H1 (cell line): ENCODE results near the gene ZNF555. TPM values are rescaled to one million over a fixed set of nuclear protein-coding genes. Genes with fewer than 3 reads are reported as not detected.

Experiments
- CTCF ChIA-PET: fragments of 300-600 bp; sonication (Branson Sonifier 250); formaldehyde crosslinking; loops from one replicate; lab custom pipeline; 2021; ENCODE audit not compliant: partially characterized antibody; lab: Charles Lee
- POLR2A ChIA-PET: fragments of 300-600 bp; sonication (Branson Sonifier 250); formaldehyde crosslinking; loops from one replicate; lab custom pipeline; 2021; ENCODE audit warnings: inconsistent platforms; ENCODE audit not compliant: partially characterized antibody; lab: Charles Lee
- DNase-seq, 2 experiments: peaks; one replicate each; pipeline versions ENCODE4 v3.0.0 to v3.0.0-alpha.2; 2010 to 2022; ENCODE audit warnings: low spot score in 2 of 2, low read depth in 1 of 2, mixed read lengths in 1 of 2
- FAIRE-seq: peaks from 2 replicates; lab custom pipeline; 2011; peaks lifted over from hg19 to GRCh38; lab: Jason Lieb, UNC
- H2AFZ ChIP-seq: 2 replicates; pipeline ENCODE4 v1.8.1; 2012; ENCODE audit warnings: low read length, inconsistent platforms
- H2AK5ac ChIP-seq: 2 replicates; pipeline ENCODE4 v1.6.1; 2013; ENCODE audit warnings: low read depth, low read length
- H2BK120ac ChIP-seq: replicated peaks from 2 replicates; pipeline ENCODE3; 2013; ENCODE audit warnings: low read depth, low read length, inconsistent platforms
- H2BK12ac ChIP-seq: 2 replicates; pipeline ENCODE4 v1.6.1; 2013; ENCODE audit warnings: low read depth, low read length
- H2BK15ac ChIP-seq: 2 replicates; pipeline ENCODE4 v1.6.1; 2013; ENCODE audit warnings: low read length
- H2BK20ac ChIP-seq: 2 replicates; pipeline ENCODE4 v1.6.1; 2013; ENCODE audit warnings: low read length
- H2BK5ac ChIP-seq: 2 replicates; pipeline ENCODE4 v1.6.1; 2013; ENCODE audit warnings: low read depth, low read length
- H3K14ac ChIP-seq: 2 replicates; pipeline ENCODE4 v1.6.1; 2013; ENCODE audit warnings: inconsistent platforms; ENCODE audit not compliant: insufficient read length
- H3K18ac ChIP-seq: 2 replicates; pipeline ENCODE4 v1.6.1; 2013; ENCODE audit warnings: low read length; ENCODE audit errors: extremely low read depth
- H3K23ac ChIP-seq: 2 replicates; pipeline ENCODE4 v1.6.1; 2013; ENCODE audit warnings: inconsistent platforms; ENCODE audit not compliant: insufficient read length
- H3K23me2 ChIP-seq: 2 replicates; pipeline ENCODE4 v1.6.1; 2013; ENCODE audit warnings: low read depth, low read length
- H3K27ac ChIP-seq: 2 replicates; pipeline ENCODE4 v1.6.1; 2011; ENCODE audit warnings: low read depth, low read length, inconsistent platforms
- H3K27me3 ChIP-seq, 4 experiments: replicated peaks in 1 of 4; 1 replicate in 1 of 4; 2 replicates in 3 of 4; pipeline versions ENCODE4 v1.6.1 to v1.8.1; 2011 to 2013; ENCODE audit warnings: low read length in 3 of 4, mild to moderate bottlenecking in 3 of 4, inconsistent platforms in 2 of 4, mixed read lengths in 2 of 4, moderate library complexity in 1 of 4; ENCODE audit not compliant: control insufficient read depth in 3 of 4, insufficient read depth in 3 of 4; ENCODE audit errors: extremely low read depth in 1 of 4
- H3K36me3 ChIP-seq, 4 experiments: 2 replicates each; pipeline versions ENCODE4 v1.6.1 to v1.8.1; 2011 to 2013; ENCODE audit warnings: mild to moderate bottlenecking in 4 of 4, low read length in 3 of 4, moderate library complexity in 2 of 4, control low read depth in 1 of 4, inconsistent platforms in 1 of 4; ENCODE audit not compliant: insufficient read depth in 4 of 4, control insufficient read depth in 2 of 4
- H3K4ac ChIP-seq: replicated peaks from 2 replicates; pipeline ENCODE3; 2013; ENCODE audit warnings: low read length, low read depth, mixed read lengths, inconsistent platforms; ENCODE audit not compliant: insufficient read length
- H3K4me1 ChIP-seq, 4 experiments: replicated peaks in 1 of 4; 1 replicate in 1 of 4; 2 replicates in 3 of 4; pipeline versions ENCODE4 v1.6.1 to v1.8.1; 2011 to 2013; ENCODE audit warnings: low read length in 3 of 4, inconsistent platforms in 2 of 4, mixed read lengths in 1 of 4; ENCODE audit not compliant: insufficient read depth in 4 of 4, control insufficient read depth in 3 of 4
- H3K4me2 ChIP-seq, 2 experiments: 2 replicates each; pipeline versions ENCODE4 v1.6.1 to v1.8.1; 2011 to 2013; ENCODE audit warnings: low read depth in 2 of 2, low read length in 2 of 2, control low read depth in 1 of 2, inconsistent platforms in 1 of 2, mild to moderate bottlenecking in 1 of 2; ENCODE audit not compliant: insufficient read depth in 1 of 2
- H3K4me3 ChIP-seq, 4 experiments: fragments of 200-600, 300-600 bp in 1 of 4; sonication (generic), shearing (Covaris generic), sonication (Bioruptor Twin) in 1 of 4; 2 replicates each; pipeline versions ENCODE4 v1.5.1 to v1.8.1; 2011 to 2016; ENCODE audit warnings: low read length in 4 of 4, low read depth in 3 of 4, control low read depth in 2 of 4, inconsistent platforms in 2 of 4, mild to moderate bottlenecking in 2 of 4, mixed read lengths in 1 of 4, moderate library complexity in 1 of 4; ENCODE audit not compliant: insufficient read depth in 2 of 4; ENCODE audit errors: extremely low read depth in 1 of 4
- H3K56ac ChIP-seq: replicated peaks from 2 replicates; pipeline ENCODE3; 2013; ENCODE audit warnings: low read depth, mild to moderate bottlenecking, mixed read lengths, low read length, inconsistent platforms; ENCODE audit not compliant: insufficient read length
- H3K79me1 ChIP-seq: 2 replicates; pipeline ENCODE4 v1.6.1; 2013; ENCODE audit warnings: low read depth, low read length, control low read depth
- H3K79me2 ChIP-seq, 2 experiments: 2 replicates each; pipeline versions ENCODE4 v1.6.1 to v1.8.1; 2012 to 2013; ENCODE audit warnings: low read length in 2 of 2, mild to moderate bottlenecking in 2 of 2, inconsistent platforms in 1 of 2; ENCODE audit not compliant: insufficient read depth in 2 of 2, control insufficient read depth in 1 of 2
- H3K9ac ChIP-seq, 4 experiments: replicated peaks in 1 of 4; 1 replicate in 1 of 4; 2 replicates in 3 of 4; pipeline versions ENCODE4 v1.6.1 to v1.8.1; 2011 to 2013; ENCODE audit warnings: low read depth in 3 of 4, low read length in 3 of 4, control low read depth in 2 of 4, mild to moderate bottlenecking in 2 of 4, moderate library complexity in 2 of 4, inconsistent platforms in 1 of 4; ENCODE audit errors: extremely low read depth in 1 of 4
- H3K9me3 ChIP-seq, 2 experiments: 2 replicates each; pipeline versions ENCODE4 v1.6.1 to v1.8.1; 2012 to 2013; ENCODE audit warnings: mild to moderate bottlenecking in 2 of 2, moderate library complexity in 2 of 2, control low read depth in 1 of 2, inconsistent platforms in 1 of 2, low read depth in 1 of 2, low read length in 1 of 2, mixed read lengths in 1 of 2; ENCODE audit not compliant: insufficient read depth in 2 of 2
- H4K20me1 ChIP-seq, 2 experiments: replicated peaks in 1 of 2; 2 replicates each; pipeline versions ENCODE3 to v1.8.1; 2011 to 2013; ENCODE audit warnings: inconsistent platforms in 2 of 2, low read length in 2 of 2, mild to moderate bottlenecking in 1 of 2; ENCODE audit not compliant: insufficient read depth in 2 of 2, control insufficient read depth in 1 of 2
- H4K5ac ChIP-seq: 2 replicates; pipeline ENCODE4 v1.6.1; 2013; ENCODE audit warnings: low read length, low read depth, mixed read lengths, inconsistent platforms; ENCODE audit not compliant: insufficient read length
- H4K8ac ChIP-seq: 2 replicates; pipeline ENCODE4 v1.8.0; 2013; ENCODE audit warnings: mild to moderate bottlenecking, moderate library complexity, low read length, inconsistent platforms; ENCODE audit not compliant: insufficient read depth; ENCODE audit errors: extremely low read depth
- H4K91ac ChIP-seq: replicated peaks from 2 replicates; pipeline ENCODE3; 2013; ENCODE audit warnings: low read length, mixed read lengths, inconsistent platforms; ENCODE audit not compliant: insufficient read length
- PHF8 ChIP-seq: fragments of 200-600 bp; sonication (generic); conservative IDR thresholded peaks from 2 replicates; pipeline ENCODE4 v1.7.1; 2012; ENCODE audit warnings: low read depth, mild to moderate bottlenecking, inconsistent platforms, low read length, moderate library complexity
- POLR2AphosphoS5 ChIP-seq: IDR thresholded peaks from 2 replicates; pipeline ENCODE4 v1.6.1; 2011; ENCODE audit warnings: low read depth, low read length
- RFX5 ChIP-seq: IDR thresholded peaks from 2 replicates; pipeline ENCODE4 v1.6.1; 2011; ENCODE audit warnings: low read depth, low read length, improper control_type of control experiment, borderline replicate concordance
- SAP30 ChIP-seq: fragments of 300-600 bp; sonication (generic); IDR thresholded peaks from 2 replicates; pipeline ENCODE4 v1.7.1; 2012; ENCODE audit warnings: low read length, moderate library complexity, mild to moderate bottlenecking, inconsistent platforms; ENCODE audit not compliant: insufficient read depth, insufficient replicate concordance
- WGBS, 2 experiments: shearing (Covaris generic) in 1 of 2; methylation state at CpG; one replicate each; pipeline versions ENCODE4 v1.1.6 to v1.1.7; 2013 to 2015; ENCODE audit warnings: low lambda C conversion rate in 2 of 2, mixed read lengths in 2 of 2, inconsistent platforms in 1 of 2, low coverage in 1 of 2, missing lambda C conversion rate in 1 of 2; ENCODE audit not compliant: insufficient replicate concordance in 2 of 2, insufficient coverage in 1 of 2, insufficient read length in 1 of 2; ENCODE audit errors: extremely low coverage in 1 of 2, missing lambda C conversion rate in 1 of 2; 5-methylcytosine and 5-hydroxymethylcytosine counted together
- polyA plus RNA-seq, 7 experiments: library from polyadenylated mRNA; depleted of rRNA in 3 of 7; stranded (reverse) in 5 of 7; unstranded in 2 of 7; fragments of >200 nt in 5 of 7; fragments of 200-250 nt in 2 of 7; gene quantifications; 1 replicate in 5 of 7; 2 replicates in 1 of 7; 4 replicates in 1 of 7; pipeline versions ENCODE4 v1.2.1 to v1.2.3, GENCODE V29; 2011 to 2013; ENCODE audit warnings: missing spikeins in 2 of 7, mixed read lengths in 2 of 7
- total RNA-seq: library from RNA; stranded (reverse); fragmentation: NEBNext Ultra II Directional; extraction: Animal tissue kit (Norgen Biotek cat#: 25700); gene quantifications from 2 replicates; pipeline ENCODE4 v1.2.1, GENCODE V29; 2021
- TF ChIP-seq, protein P1 (sequence below): IDR thresholded peaks from 2 replicates; pipeline ENCODE4 v1.6.1; 2011; ENCODE audit warnings: low read length, improper control_type of control experiment

ZNF555 gene
- total and polyA plus RNA-seq, 2 of the 8 experiments (the other 6 are each of a cell fraction or from before 2014, with no cell fraction given), result 1.6 to 5.7 TPM

DNA sequence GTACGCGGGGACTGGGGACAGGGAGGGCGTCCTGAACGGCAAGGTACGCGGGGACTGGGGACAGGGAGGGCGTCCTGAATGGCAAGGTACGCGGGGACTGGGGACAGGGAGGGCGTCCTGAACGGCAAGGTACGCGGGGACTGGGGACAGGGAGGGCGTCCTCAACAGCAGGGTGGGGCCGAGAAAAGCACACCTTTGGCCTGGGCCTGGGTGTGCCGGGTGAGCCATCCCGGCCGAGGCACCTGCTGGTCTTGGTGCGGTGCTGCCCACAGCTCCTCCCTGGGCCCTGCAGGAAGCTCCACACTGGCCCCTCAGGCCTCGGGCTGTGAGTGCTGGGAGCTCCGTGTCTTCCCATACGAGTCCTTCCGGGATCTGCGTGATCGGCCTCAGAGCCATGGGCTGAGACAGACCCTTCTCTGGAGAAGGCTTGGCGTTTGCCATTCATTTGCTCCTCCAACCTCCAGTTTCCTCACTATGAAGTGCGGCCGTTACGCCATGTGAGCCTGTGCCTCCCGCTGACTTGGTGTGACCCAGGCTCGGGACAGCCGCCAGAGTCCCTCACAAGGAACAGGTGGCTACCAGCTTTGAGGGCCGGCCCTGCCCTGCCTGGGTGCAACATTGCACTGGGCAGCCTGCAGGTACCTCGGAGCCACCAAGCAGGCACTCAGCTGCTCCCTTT lies 29.4 kb upstream of the ZNF555 start:
- no peak overlapping the region for H2BK12ac ChIP-seq
- no peaks in the 10 kb centered on the region for H3K9me3 ChIP-seq
- H3K4me2 ChIP-seq, result no peak overlapping the region
- H3K23me2 ChIP-seq, result no peaks in the 10 kb centered on the region
- H2BK5ac ChIP-seq, result no peak overlapping the region
- H3K36me3 ChIP-seq, result peaks cover 13 to 64% (median 48%) of the 10 kb centered on the region in 4 experiments; a peak in 6 of 8 replicates
- H3K9ac ChIP-seq, result no peak overlapping the region
- no peak overlapping the region for H4K5ac ChIP-seq
- no peak overlapping the region for H2BK15ac ChIP-seq
- CTCF ChIA-PET, result interaction anchor here (0.6 kb wide), 1 partner anchor 18 kb away, joined by 3 read pairs; no protein-coding TSS in a partner anchor
- H3K56ac ChIP-seq, result no peak overlapping the region
- H2AFZ ChIP-seq, result no peak overlapping the region
- H3K27ac ChIP-seq, result no peak overlapping the region
- H3K79me1 ChIP-seq, result no peaks in the 10 kb centered on the region
- H4K91ac ChIP-seq, result no peak overlapping the region
- no peak overlapping the region for H4K8ac ChIP-seq
- no peaks in the 10 kb centered on the region for H3K27me3 ChIP-seq
- H2BK20ac ChIP-seq, result no peak overlapping the region
- FAIRE-seq (no peak), DNase-seq (peak in 1 of 2 experiments; percentile 42)
- H4K20me1 ChIP-seq, result peaks cover 7 to 12% of the 10 kb centered on the region in 2 experiments
- H2BK120ac ChIP-seq, result no peak overlapping the region
- H3K4ac ChIP-seq, result no peak overlapping the region
- TF ChIP-seq, protein P1, sequence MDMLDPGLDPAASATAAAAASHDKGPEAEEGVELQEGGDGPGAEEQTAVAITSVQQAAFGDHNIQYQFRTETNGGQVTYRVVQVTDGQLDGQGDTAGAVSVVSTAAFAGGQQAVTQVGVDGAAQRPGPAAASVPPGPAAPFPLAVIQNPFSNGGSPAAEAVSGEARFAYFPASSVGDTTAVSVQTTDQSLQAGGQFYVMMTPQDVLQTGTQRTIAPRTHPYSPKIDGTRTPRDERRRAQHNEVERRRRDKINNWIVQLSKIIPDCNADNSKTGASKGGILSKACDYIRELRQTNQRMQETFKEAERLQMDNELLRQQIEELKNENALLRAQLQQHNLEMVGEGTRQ, result no peak
- TF ChIP-seq PHF8, result no peak
- no peak for TF ChIP-seq RFX5
- no peak for TF ChIP-seq SAP30
- no peak for TF ChIP-seq POLR2AphosphoS5
- 95% methylated on average over 27 of the region's 34 CpGs; no CpG with 5 or more reads in 1 of the 2 experiments for WGBS, 2 experiments
- no peak overlapping the region for H3K4me3 ChIP-seq
- POLR2A ChIA-PET, result interaction anchor here (0.7 to 1.0 kb wide), 3 partner anchors 18 to 28 kb away, joined by 3 to 7 read pairs (median 4); partner anchors contain the start of gene THOP1
- H2AK5ac ChIP-seq, result no peak overlapping the region
- H3K79me2 ChIP-seq, result no peaks in the 10 kb centered on the region
- no peak overlapping the region for H3K14ac ChIP-seq
- no peaks in the 10 kb centered on the region for H3K4me1 ChIP-seq
- no peak overlapping the region for H3K23ac ChIP-seq
- no peak overlapping the region for H3K18ac ChIP-seq
